Nucleus accumbens (tissue), 56 donors: ENCODE measurements around the gene TMEM132C.

ENCODE experiments used
- DNase-seq, 56 donors: peaks; one replicate each; lab custom pipeline; 2025; lab: John Stamatoyannopoulos, UW

Gene TMEM132C

GRCh38 chr12:128337431-128338170 is 70.6 kb downstream of the TMEM132C start:
- DNase-seq: no peak

GRCh38 chr12:128338386-128339125 is 71.6 kb downstream of the TMEM132C start:
- DNase-seq: no peak

GRCh38 chr12:128339126-128339520 is 72.2 kb downstream of the TMEM132C start:
- DNase-seq: no peak

GRCh38 chr12:128339631-128340030 is 72.7 kb downstream of the TMEM132C start:
- DNase-seq: no peak

GRCh38 chr12:128353301-128353700 is 86.3 kb downstream of the TMEM132C start:
- no peak for DNase-seq

GRCh38 chr12:128356547-128356946 is 89.6 kb downstream of the TMEM132C start:
- DNase-seq: no peak

- DNase-seq: no peak
Observed at GRCh38 chr12:128361400-128361995, 94.5 kb downstream of the TMEM132C start.

- DNase-seq: peak in 1 of 56 donors; percentile 20
Observed at GRCh38 chr12:128365032-128365431, 98.1 kb downstream of the TMEM132C start.

GRCh38 chr12:128365651-128366231 is 98.8 kb downstream of the TMEM132C start:
- peak in 47 of 56 donors; percentile 6 to 59 (median 27) for DNase-seq

- DNase-seq: no peak
Observed at GRCh38 chr12:128367961-128368360, 101.0 kb downstream of the TMEM132C start.

- peak in 53 of 56 donors; percentile 9 to 84 (median 65) for DNase-seq
Observed at GRCh38 chr12:128381541-128381940, 114.6 kb downstream of the TMEM132C start.

- peak in 42 of 56 donors; percentile 2 to 74 (median 32) for DNase-seq
Observed at GRCh38 chr12:128381946-128382345, 115.0 kb downstream of the TMEM132C start.

GRCh38 chr12:128382946-128383345 is 116.0 kb downstream of the TMEM132C start:
- DNase-seq: no peak

GRCh38 chr12:128383357-128383937 is 116.5 kb downstream of the TMEM132C start:
- no peak for DNase-seq

- DNase-seq: no peak
Observed at GRCh38 chr12:128385736-128386135, 118.8 kb downstream of the TMEM132C start.

GRCh38 chr12:128387811-128388422 is 120.9 kb downstream of the TMEM132C start:
- peak in 47 of 56 donors; percentile 3 to 68 (median 31) for DNase-seq

- no peak for DNase-seq
Observed at GRCh38 chr12:128388461-128389000, 121.6 kb downstream of the TMEM132C start.

GRCh38 chr12:128393346-128393745 is 126.4 kb downstream of the TMEM132C start:
- no peak for DNase-seq

- no peak for DNase-seq
Observed at GRCh38 chr12:128394137-128394536, 127.2 kb downstream of the TMEM132C start.

- DNase-seq: no peak
Observed at GRCh38 chr12:128399253-128399652, 132.3 kb downstream of the TMEM132C start.
